Esophagus muscularis mucosa (tissue), 4 donors: Measurements from ENCODE around the gene CDON.

Experiments used
- EP300 ChIP-seq: sonication (generic); formaldehyde crosslinking; IDR thresholded peaks from one replicate; pipeline ENCODE4 v1.6.1; 2017; ENCODE audit warnings: antibody characterized with exemption
- POLR2A ChIP-seq: fragments of 450-650 bp; IDR thresholded peaks from one replicate; pipeline ENCODE4 v1.6.1; 2017; ENCODE audit warnings: antibody characterized with exemption, moderate library complexity, mild to moderate bottlenecking, low read depth
- POLR2AphosphoS5 ChIP-seq, 2 donors: sonication (generic); formaldehyde crosslinking; IDR thresholded peaks; one replicate each; pipeline ENCODE4 v1.6.1; 2017; ENCODE audit warnings: antibody characterized with exemption in 2 of 2
- TF ChIP-seq, protein P1 (sequence below), 3 experiments: fragments of 200-600 bp in 2 of 3; fragments of 450-650 bp in 1 of 3; sonication (generic) in 2 of 3; IDR thresholded peaks; one replicate each; pipeline ENCODE4 v1.5.1; 2017 to 2019; ENCODE audit warnings: antibody characterized with exemption in 3 of 3, mild to moderate bottlenecking in 2 of 3, moderate library complexity in 1 of 3

DNA sequence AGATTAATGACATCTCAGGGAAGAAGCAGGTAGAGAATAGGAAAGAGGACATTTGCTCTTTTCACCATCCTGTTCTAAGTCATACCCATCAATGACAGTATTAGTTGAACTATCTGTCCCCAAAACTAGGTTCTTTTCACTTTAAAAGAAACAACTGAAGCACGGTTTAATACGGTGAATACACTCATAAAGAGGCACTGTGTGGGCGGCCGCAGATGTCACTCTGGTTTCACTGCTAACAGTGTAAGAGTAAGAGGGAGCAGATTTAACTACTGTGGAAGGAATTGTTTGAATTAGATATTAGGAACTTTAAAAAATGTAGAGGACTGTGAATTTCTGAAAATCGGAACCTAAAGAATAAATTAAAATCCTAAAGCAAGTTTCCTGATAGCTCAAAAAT is 67.4 kb downstream of the CDON start:
- TF ChIP-seq POLR2A (no peak), POLR2AphosphoS5 (IDR thresholded peaks at IDR 0.05) (no peak), EP300 (no peak)
- TF ChIP-seq, protein P1, sequence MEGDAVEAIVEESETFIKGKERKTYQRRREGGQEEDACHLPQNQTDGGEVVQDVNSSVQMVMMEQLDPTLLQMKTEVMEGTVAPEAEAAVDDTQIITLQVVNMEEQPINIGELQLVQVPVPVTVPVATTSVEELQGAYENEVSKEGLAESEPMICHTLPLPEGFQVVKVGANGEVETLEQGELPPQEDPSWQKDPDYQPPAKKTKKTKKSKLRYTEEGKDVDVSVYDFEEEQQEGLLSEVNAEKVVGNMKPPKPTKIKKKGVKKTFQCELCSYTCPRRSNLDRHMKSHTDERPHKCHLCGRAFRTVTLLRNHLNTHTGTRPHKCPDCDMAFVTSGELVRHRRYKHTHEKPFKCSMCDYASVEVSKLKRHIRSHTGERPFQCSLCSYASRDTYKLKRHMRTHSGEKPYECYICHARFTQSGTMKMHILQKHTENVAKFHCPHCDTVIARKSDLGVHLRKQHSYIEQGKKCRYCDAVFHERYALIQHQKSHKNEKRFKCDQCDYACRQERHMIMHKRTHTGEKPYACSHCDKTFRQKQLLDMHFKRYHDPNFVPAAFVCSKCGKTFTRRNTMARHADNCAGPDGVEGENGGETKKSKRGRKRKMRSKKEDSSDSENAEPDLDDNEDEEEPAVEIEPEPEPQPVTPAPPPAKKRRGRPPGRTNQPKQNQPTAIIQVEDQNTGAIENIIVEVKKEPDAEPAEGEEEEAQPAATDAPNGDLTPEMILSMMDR (IDR thresholded peaks at IDR 0.05): no peak
